Left kidney (tissue), 2 donors: ENCODE data around the gene CA11. TPM values are rescaled to one million over a fixed set of nuclear protein-coding genes. Genes with fewer than 3 reads are reported as not detected.
A peak's percentile ranks its signal among the peaks of the same experiment; 100 is the strongest.

ENCODE experiments used
- DNase-seq: peaks from one replicate; pipeline ENCODE4 v3.0.0-alpha.2; 2013
- polyA plus RNA-seq: library from polyadenylated mRNA; unstranded; fragments of 120-200 nt; gene quantifications from one replicate; pipeline ENCODE4 v1.2.1, GENCODE V29; 2013; ENCODE audit not compliant: insufficient read length

CA11 gene
- polyA plus RNA-seq, 1 donor, result 21.1 TPM

- DNase-seq, result no peak
Measured at GRCh38 chr19:48629599-48630295, 16.2 kb downstream of the CA11 start.

GRCh38 chr19:48629297-48629598 is 16.7 kb downstream of the CA11 start:
- no peak for DNase-seq

- no peak for DNase-seq
Measured at GRCh38 chr19:48628486-48629296, 17.3 kb downstream of the CA11 start.

- no peak for DNase-seq
Measured at GRCh38 chr19:48627865-48628314, 18.1 kb downstream of the CA11 start.

GRCh38 chr19:48627201-48627864 is 18.7 kb downstream of the CA11 start:
- no peak for DNase-seq

GRCh38 chr19:48625891-48626327 is 20.1 kb downstream of the CA11 start:
- no peak for DNase-seq

- no peak for DNase-seq
Measured at GRCh38 chr19:48624791-48625723, 20.9 kb downstream of the CA11 start.

- DNase-seq, result peak; percentile 97
Measured at GRCh38 chr19:48624067-48624594, 21.9 kb downstream of the CA11 start.

- DNase-seq, result no peak
Measured at GRCh38 chr19:48623556-48624066, 22.4 kb downstream of the CA11 start.

GRCh38 chr19:48619692-48620585 is 26.0 kb downstream of the CA11 start:
- no peak for DNase-seq

GRCh38 chr19:48618916-48619691 is 26.9 kb downstream of the CA11 start, which contains the start of the genes RPL18 and SPHK2:
TSS of gene RPL18 (minus strand) at chr19:48619178. CDS start at chr19:48619143, 35 bp downstream.
TSS of gene SPHK2 (plus strand) at chr19:48619506. CDS start at chr19:48620515, 1,009 bp downstream.
- DNase-seq, result peak; percentile 98

- DNase-seq, result no peak
Measured at GRCh38 chr19:48618278-48618915, 27.6 kb downstream of the CA11 start.

GRCh38 chr19:48617146-48617937 is 28.6 kb downstream of the CA11 start:
- DNase-seq, result no peak

- DNase-seq, result no peak
Measured at GRCh38 chr19:48616491-48617056, 29.4 kb downstream of the CA11 start.

GRCh38 chr19:48616041-48616436 is 29.9 kb downstream of the CA11 start:
- no peak for DNase-seq

- DNase-seq, result no peak
Measured at GRCh38 chr19:48615231-48616040, 30.6 kb downstream of the CA11 start.
